Measurements from ENCODE around the gene KLF7. TPM values are rescaled to one million over a fixed set of nuclear protein-coding genes. Genes with fewer than 3 reads are reported as not detected.

The KLF7 gene
- polyA plus RNA-seq, 1 donor from 2014 or later: 31.5 TPM

GRCh38 chr2:207117668-207118067, 48.1 kb downstream of the KLF7 start:
- Histone ChIP-seq H3K79me2 (replicated peaks; ENCODE audit: insufficient read depth, low read length) (peaks cover 100% of the 10 kb centered on the region), H3K9me3 (ENCODE audit: low read length) (no peaks in the 10 kb centered on the region), H3K27ac (ENCODE audit: low read length) (no peak overlapping the region), H4K20me1 (ENCODE audit: insufficient read depth) (peaks cover 62% of the 10 kb centered on the region), H3K4me3 (ENCODE audit: low read length) (no peak overlapping the region), H2AFZ (ENCODE audit: low read depth, low read length) (no peak overlapping the region), H3K36me3 (ENCODE audit: insufficient read depth, low read length) (peaks cover 19% of the 10 kb centered on the region), H3K4me2 (ENCODE audit: low read length) (no peak overlapping the region), H3K9me2 (ENCODE audit: insufficient read depth, low read length) (no peaks in the 10 kb centered on the region), H3F3A (ENCODE audit: insufficient read depth, low read length, poor library complexity, severe bottlenecking) (no peaks in the 10 kb centered on the region), H3K9ac (ENCODE audit: low read length) (no peak overlapping the region), H3K27me3 (ENCODE audit: insufficient read depth, low read depth, low read length) (no peaks in the 10 kb centered on the region)
- no peak for TF ChIP-seq POLR2AphosphoS5 (IDR thresholded peaks at IDR 0.05)

GRCh38 chr2:207115715-207116364, 49.9 kb downstream of the KLF7 start:
- no peak overlapping the region for H3K27ac ChIP-seq (ENCODE audit: low read length)
- peaks cover 48% of the 10 kb centered on the region for H4K20me1 ChIP-seq (ENCODE audit: insufficient read depth)
- H2AFZ ChIP-seq (ENCODE audit: low read depth, low read length): no peak overlapping the region
- H3K79me2 ChIP-seq (replicated peaks; ENCODE audit: insufficient read depth, low read length): peaks cover 100% of the 10 kb centered on the region
- H3F3A ChIP-seq (ENCODE audit: insufficient read depth, low read length, poor library complexity, severe bottlenecking): no peaks in the 10 kb centered on the region
- no peaks in the 10 kb centered on the region for H3K9me2 ChIP-seq (ENCODE audit: insufficient read depth, low read length)
- H3K9ac ChIP-seq (ENCODE audit: low read length): no peak overlapping the region
- H3K4me3 ChIP-seq (ENCODE audit: low read length): no peak overlapping the region
- peaks cover 9% of the 10 kb centered on the region for H3K36me3 ChIP-seq (ENCODE audit: insufficient read depth, low read length)
- TF ChIP-seq EP300 (conservative IDR thresholded peaks at IDR 0.05; ENCODE audit: poor library complexity, severe bottlenecking): no peak
- TF ChIP-seq POLR2AphosphoS5 (IDR thresholded peaks at IDR 0.05): no peak
- no peak for TF ChIP-seq CTCF (IDR thresholded peaks at IDR 0.05; ENCODE audit: poor library complexity, severe bottlenecking)
- no peak for TF ChIP-seq REST (IDR thresholded peaks at IDR 0.05; ENCODE audit: borderline replicate concordance)
- TF ChIP-seq RAD21 (conservative IDR thresholded peaks at IDR 0.05): no peak
- no peak for TF ChIP-seq SMC3 (conservative IDR thresholded peaks at IDR 0.05; ENCODE audit: poor library complexity)
- no peak for TF ChIP-seq TAF1 (IDR thresholded peaks at IDR 0.05; ENCODE audit: low read depth)
- no peak for TF ChIP-seq MXI1 (conservative IDR thresholded peaks at IDR 0.05; ENCODE audit: poor library complexity, severe bottlenecking)
- no peak for TF ChIP-seq EZH2 (IDR thresholded peaks at IDR 0.05; ENCODE audit: borderline replicate concordance, insufficient read depth, low read length, poor library complexity, severe bottlenecking)
- no peaks in the 10 kb centered on the region for H3K27me3 ChIP-seq (ENCODE audit: insufficient read depth, low read depth, low read length)
- no peaks in the 10 kb centered on the region for H3K9me3 ChIP-seq (ENCODE audit: low read length)
- H3K4me2 ChIP-seq (ENCODE audit: low read length): no peak overlapping the region
